Measurements from ENCODE around the gene PITPNM3.

The PITPNM3 gene

DNA sequence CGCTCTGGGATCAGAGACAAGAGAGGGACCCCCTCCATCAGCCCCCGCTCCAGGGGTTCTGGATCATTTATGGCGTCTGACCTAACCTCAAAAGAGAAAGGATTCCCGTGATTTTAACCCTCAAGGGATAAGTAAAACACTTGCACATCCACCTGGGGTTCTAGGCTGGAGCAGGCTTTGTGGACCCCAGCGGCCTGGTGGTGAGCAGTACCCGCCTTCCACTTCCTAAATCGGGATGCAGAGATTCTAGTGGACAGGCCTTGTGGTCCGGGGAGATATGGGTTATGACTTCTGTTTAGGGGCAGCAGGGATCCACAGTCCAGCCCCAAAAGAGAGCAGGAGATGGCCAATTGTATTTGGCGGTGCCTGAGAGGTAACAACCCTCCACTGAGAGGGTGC is 684 bp upstream of the PITPNM3 start:
- H3K4me3 ChIP-seq (ENCODE audit: low read depth, low read length), result no peak overlapping the region
- ChIA-PET POLR2A (no interaction called here), CTCF (no interaction called here)
- TF ChIP-seq, protein P1, sequence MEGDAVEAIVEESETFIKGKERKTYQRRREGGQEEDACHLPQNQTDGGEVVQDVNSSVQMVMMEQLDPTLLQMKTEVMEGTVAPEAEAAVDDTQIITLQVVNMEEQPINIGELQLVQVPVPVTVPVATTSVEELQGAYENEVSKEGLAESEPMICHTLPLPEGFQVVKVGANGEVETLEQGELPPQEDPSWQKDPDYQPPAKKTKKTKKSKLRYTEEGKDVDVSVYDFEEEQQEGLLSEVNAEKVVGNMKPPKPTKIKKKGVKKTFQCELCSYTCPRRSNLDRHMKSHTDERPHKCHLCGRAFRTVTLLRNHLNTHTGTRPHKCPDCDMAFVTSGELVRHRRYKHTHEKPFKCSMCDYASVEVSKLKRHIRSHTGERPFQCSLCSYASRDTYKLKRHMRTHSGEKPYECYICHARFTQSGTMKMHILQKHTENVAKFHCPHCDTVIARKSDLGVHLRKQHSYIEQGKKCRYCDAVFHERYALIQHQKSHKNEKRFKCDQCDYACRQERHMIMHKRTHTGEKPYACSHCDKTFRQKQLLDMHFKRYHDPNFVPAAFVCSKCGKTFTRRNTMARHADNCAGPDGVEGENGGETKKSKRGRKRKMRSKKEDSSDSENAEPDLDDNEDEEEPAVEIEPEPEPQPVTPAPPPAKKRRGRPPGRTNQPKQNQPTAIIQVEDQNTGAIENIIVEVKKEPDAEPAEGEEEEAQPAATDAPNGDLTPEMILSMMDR (IDR thresholded peaks at IDR 0.05; ENCODE audit: insufficient read depth, low read length, missing control alignments), result no peak
- no peak for DNase-seq (ENCODE audit: low read depth, low spot score)

DNA sequence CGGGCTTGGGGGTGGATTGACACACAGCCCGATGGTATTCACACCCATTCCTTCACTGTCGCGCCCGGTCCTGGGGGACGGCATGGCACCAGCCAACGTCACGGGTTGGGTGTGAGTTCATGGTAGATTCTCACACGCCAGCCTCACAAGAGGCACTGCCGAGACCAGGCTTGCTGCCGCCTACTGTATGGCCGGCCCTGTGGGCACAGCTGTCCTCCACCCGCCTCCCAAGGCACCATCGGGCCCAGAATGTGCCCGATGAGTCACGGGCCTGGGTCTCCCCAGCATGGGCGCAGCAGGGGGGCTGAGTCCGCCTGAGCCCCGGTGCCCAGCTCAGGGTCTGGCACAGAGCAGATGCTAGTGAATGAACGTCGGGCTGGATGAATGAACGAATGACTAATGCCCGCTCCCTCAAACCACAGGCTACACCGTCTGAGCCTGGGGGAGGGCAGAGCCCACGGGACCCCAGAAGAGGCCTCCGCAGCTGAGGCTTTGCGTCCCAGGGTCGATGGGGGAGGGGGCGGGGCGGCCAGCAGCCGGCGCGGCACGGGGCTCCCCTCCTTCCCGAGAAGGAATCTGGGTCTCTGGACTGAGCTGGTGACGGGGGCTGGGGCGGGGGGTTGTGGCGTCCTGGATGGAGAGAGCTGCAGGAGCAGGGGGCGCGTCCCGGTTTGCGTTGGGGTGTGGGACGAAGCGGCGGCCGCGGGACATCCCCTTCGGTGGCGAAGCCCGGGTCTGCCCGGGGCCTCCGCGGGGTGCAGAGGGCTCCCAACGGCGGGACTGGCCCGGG is 829 bp downstream of the PITPNM3 start:
- POLR2A ChIA-PET, result interaction anchor here (0.6 kb wide), 1 partner anchor 22 kb away, joined by 3 read pairs; no protein-coding TSS in a partner anchor
- CTCF ChIA-PET, result interaction anchor here (1.1 to 1.4 kb wide), 3 partner anchors 81 to 84 kb away, joined by 3 to 6 read pairs (median 3); no protein-coding TSS in a partner anchor
- no peak for DNase-seq (ENCODE audit: low read depth, low spot score)
- H3K4me3 ChIP-seq (ENCODE audit: low read depth, low read length), result peak overlapping the region; percentile 42
- TF ChIP-seq, protein P1 (IDR thresholded peaks at IDR 0.05; ENCODE audit: insufficient read depth, low read length, missing control alignments), result no peak

DNA sequence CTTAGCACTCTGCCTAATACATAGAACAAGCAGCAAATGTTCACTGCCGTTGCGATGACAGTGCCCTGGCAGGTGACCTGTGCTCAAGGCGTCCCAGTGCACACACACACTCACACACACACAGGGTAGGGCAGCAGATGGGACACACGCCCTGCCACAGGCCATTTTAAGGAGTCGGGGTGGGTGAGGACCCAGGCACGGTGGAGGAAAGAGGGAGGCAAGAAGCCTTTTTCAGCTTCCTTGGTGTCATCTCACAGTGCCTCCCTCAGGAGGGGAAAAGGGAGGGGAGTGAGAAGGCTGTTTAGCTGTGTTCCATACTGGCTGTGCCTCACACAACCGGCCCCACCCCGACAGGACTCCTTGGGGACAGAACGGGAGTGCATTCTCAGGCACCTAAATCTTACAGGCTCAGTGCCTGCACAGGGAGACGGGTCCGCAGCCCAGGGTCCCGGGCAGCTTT is 1.5 kb downstream of the PITPNM3 start:
- DNase-seq (ENCODE audit: low read depth, low spot score), result no peak
- no peak overlapping the region; the same call in 1 of the 2 replicates for H3K4me3 ChIP-seq (ENCODE audit: low read depth, low read length)
- TF ChIP-seq, protein P1 (IDR thresholded peaks at IDR 0.05; ENCODE audit: insufficient read depth, low read length, missing control alignments), result no peak
- ChIA-PET CTCF (interaction anchor here (1.1 to 1.4 kb wide), 3 partner anchors 80 to 83 kb away, joined by 3 to 6 read pairs (median 3); no protein-coding TSS in a partner anchor), POLR2A (interaction anchor here (0.6 kb wide), 1 partner anchor 23 kb away, joined by 3 read pairs; no protein-coding TSS in a partner anchor)

DNA sequence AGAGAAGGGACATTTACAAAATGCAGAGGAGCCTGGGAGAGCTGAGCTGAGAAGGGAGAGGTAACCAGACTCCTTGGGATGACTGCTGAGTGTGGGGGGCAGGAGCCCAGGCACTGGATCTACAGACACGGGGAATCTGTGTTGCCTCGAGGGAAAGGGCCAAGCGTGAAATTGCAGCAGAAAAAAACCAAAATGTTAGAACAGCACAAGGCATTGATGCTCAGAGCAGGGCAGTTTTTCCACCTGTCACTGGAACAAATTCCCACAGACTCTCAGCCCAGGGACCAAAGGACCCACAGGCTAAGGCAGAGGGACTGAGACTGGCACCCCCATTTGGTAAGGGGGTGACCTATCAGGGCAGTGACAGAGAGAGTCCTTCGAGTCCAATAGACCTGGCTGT is 2.0 kb downstream of the PITPNM3 start:
- TF ChIP-seq, protein P1 (IDR thresholded peaks at IDR 0.05; ENCODE audit: insufficient read depth, low read length, missing control alignments), result no peak
- no peak overlapping the region for H3K4me3 ChIP-seq (ENCODE audit: low read depth, low read length)
- POLR2A ChIA-PET, result no interaction called here
- CTCF ChIA-PET, result interaction anchor here (1.1 to 1.4 kb wide), 3 partner anchors 79 to 83 kb away, joined by 3 to 6 read pairs (median 3); no protein-coding TSS in a partner anchor
- DNase-seq (ENCODE audit: low read depth, low spot score), result no peak

DNA sequence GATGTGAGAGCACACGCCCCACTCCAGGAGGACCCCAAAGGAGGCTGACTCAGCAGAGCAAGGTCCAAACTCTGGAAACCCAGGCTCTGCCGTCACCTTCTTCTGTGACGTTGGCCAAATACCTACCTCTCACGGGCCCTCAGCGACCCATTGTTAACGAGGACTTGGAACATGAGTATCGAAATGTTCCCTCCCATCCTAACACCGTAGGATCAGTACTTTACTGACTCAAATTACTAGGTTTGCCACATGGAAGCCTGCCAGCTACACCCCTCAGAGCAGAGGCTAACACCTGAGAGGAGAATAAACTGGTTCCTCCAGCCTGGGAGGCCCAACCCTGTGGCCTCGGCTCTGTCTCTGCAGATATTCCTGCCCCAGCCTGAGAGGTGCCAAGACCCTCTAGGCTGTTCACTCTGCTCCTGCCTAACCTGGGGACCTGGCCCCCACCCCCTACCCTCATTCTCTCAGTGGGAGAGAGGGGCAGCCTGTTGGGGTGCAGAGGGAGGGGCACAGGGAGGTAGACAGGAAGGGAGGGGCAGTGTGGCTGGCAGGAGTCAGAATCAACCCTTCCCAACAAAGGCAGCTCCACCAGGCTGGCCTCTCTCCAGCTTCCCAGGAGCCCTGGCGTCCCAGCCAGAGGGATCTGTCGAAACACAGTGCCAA is 4.4 kb downstream of the PITPNM3 start:
- no peak overlapping the region for H3K4me3 ChIP-seq (ENCODE audit: low read depth, low read length)
- CTCF ChIA-PET, result interaction anchor here (1.0 kb wide), 1 partner anchor 81 kb away, joined by 3 read pairs; no protein-coding TSS in a partner anchor
- POLR2A ChIA-PET, result no interaction called here
- DNase-seq (ENCODE audit: low read depth, low spot score), result no peak
- TF ChIP-seq, protein P1 (IDR thresholded peaks at IDR 0.05; ENCODE audit: insufficient read depth, low read length, missing control alignments), result no peak

DNA sequence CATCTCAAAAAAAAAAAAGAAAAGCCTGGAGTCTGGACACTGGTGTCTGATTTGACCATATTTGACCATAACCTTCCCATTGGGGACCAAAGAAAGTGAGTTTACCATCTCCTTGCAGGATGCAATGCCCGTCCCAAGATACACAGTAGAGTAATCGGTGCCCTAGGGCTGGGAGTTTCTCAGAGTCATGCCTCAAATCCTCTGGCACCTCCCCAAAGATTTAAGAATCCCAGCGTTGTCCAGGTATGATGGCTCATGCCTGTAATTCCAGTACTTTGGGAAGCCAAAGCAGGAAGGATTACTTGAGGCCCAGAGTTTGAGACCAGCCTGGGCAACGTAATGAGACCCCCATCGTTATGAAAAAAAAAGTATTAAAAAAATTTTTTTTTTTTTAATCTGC is 5.0 kb downstream of the PITPNM3 start:
- TF ChIP-seq, protein P1 (IDR thresholded peaks at IDR 0.05; ENCODE audit: insufficient read depth, low read length, missing control alignments), result no peak
- ChIA-PET CTCF (interaction anchor here (4.8 kb wide), 1 partner anchor 79 kb away, joined by 24 read pairs; no protein-coding TSS in a partner anchor), POLR2A (no interaction called here)
- DNase-seq (ENCODE audit: low read depth, low spot score), result no peak
- no peak overlapping the region for H3K4me3 ChIP-seq (ENCODE audit: low read depth, low read length)
